RWPE2 (cell line): ENCODE results near the gene THSD8.

Experiments
- ATAC-seq: fragments of 200-7000 bp; cut with Tn5 transposase; 3 replicates; pipeline ENCODE4 v1.9.1; 2021; ENCODE audit warnings: low read depth
- DNase-seq: peaks from one replicate; pipeline ENCODE4 v3.0.0-alpha.2; 2020; ENCODE audit warnings: low spot score
- H3K27ac ChIP-seq: fragments of 450-650 bp; 2 replicates; pipeline ENCODE4 v1.5.1; 2017; ENCODE audit warnings: mild to moderate bottlenecking; ENCODE audit not compliant: poor library complexity, severe bottlenecking
- H3K27me3 ChIP-seq: fragments of 250-450 bp; sonication (Bioruptor Pico); 2 replicates; pipeline ENCODE4 v1.5.1; 2021; ENCODE audit warnings: mild to moderate bottlenecking, moderate library complexity; ENCODE audit not compliant: insufficient read depth, poor library complexity, severe bottlenecking
- H3K36me3 ChIP-seq: fragments of 250-450 bp; sonication (Bioruptor Pico); 2 replicates; pipeline ENCODE4 v1.5.1; 2020; ENCODE audit warnings: low read depth, mild to moderate bottlenecking, moderate library complexity
- H3K4me1 ChIP-seq: fragments of 250-450 bp; sonication (Bioruptor Pico); 2 replicates; pipeline ENCODE4 v1.5.1; 2021; ENCODE audit warnings: mild to moderate bottlenecking, moderate library complexity; ENCODE audit not compliant: insufficient read depth, poor library complexity, severe bottlenecking
- H3K4me3 ChIP-seq: fragments of 250-450 bp; sonication (Bioruptor Pico); 2 replicates; pipeline ENCODE4 v1.5.1; 2021; ENCODE audit warnings: mild to moderate bottlenecking, moderate library complexity; ENCODE audit not compliant: severe bottlenecking
- H3K9me3 ChIP-seq: fragments of 250-450 bp; sonication (Bioruptor Pico); 2 replicates; pipeline ENCODE4 v1.5.1; 2021; ENCODE audit warnings: mild to moderate bottlenecking, moderate library complexity; ENCODE audit not compliant: severe bottlenecking
- TF ChIP-seq, protein P1 (sequence below): fragments of 450-650 bp; IDR thresholded peaks from one replicate; pipeline ENCODE4 v1.5.1; 2017; ENCODE audit warnings: mild to moderate bottlenecking, moderate library complexity; ENCODE audit not compliant: poor library complexity, severe bottlenecking

THSD8 gene

GRCh38 chr19:12779162-12779993 lies 22.5 kb upstream of the THSD8 start:
- H3K27ac ChIP-seq = peak overlapping the region; percentile 92
- H3K27me3 ChIP-seq = no peaks in the 10 kb centered on the region
- DNase-seq (no peak), ATAC-seq (no peak)
- H3K4me1 ChIP-seq = peaks cover 20% of the 10 kb centered on the region
- H3K9me3 ChIP-seq = no peaks in the 10 kb centered on the region
- peaks cover 5% of the 10 kb centered on the region for H3K36me3 ChIP-seq
- peak overlapping the region; percentile 43 for H3K4me3 ChIP-seq
- TF ChIP-seq, protein P1, sequence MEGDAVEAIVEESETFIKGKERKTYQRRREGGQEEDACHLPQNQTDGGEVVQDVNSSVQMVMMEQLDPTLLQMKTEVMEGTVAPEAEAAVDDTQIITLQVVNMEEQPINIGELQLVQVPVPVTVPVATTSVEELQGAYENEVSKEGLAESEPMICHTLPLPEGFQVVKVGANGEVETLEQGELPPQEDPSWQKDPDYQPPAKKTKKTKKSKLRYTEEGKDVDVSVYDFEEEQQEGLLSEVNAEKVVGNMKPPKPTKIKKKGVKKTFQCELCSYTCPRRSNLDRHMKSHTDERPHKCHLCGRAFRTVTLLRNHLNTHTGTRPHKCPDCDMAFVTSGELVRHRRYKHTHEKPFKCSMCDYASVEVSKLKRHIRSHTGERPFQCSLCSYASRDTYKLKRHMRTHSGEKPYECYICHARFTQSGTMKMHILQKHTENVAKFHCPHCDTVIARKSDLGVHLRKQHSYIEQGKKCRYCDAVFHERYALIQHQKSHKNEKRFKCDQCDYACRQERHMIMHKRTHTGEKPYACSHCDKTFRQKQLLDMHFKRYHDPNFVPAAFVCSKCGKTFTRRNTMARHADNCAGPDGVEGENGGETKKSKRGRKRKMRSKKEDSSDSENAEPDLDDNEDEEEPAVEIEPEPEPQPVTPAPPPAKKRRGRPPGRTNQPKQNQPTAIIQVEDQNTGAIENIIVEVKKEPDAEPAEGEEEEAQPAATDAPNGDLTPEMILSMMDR = peak; percentile 22

DNA sequence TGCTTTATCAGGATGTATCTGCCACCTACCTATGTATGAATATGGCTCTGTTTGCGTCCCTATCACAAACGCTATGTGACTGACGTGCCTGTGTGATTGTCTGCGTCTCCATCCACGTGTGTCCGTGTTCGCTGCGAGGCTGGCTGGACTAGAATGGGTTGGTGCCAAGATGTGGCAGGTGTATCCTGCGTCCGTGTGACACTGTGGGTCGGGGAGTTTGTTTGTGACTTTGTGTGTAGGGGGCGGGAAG lies 19.8 kb upstream of the THSD8 start:
- no peak for DNase-seq
- H3K9me3 ChIP-seq = no peaks in the 10 kb centered on the region
- no peaks in the 10 kb centered on the region for H3K27me3 ChIP-seq
- H3K36me3 ChIP-seq = no peaks in the 10 kb centered on the region
- H3K4me1 ChIP-seq = peaks cover 46% of the 10 kb centered on the region
- H3K27ac ChIP-seq = peak overlapping the region; percentile 99
- TF ChIP-seq, protein P1 = no peak
- H3K4me3 ChIP-seq = peak overlapping the region; percentile 30
- no peak for ATAC-seq

- TF ChIP-seq, protein P1 = no peak
- H3K36me3 ChIP-seq = no peaks in the 10 kb centered on the region
- peak overlapping the region; percentile 99 for H3K27ac ChIP-seq
- H3K4me3 ChIP-seq = peak overlapping the region; percentile 30
- H3K27me3 ChIP-seq = no peaks in the 10 kb centered on the region
- H3K9me3 ChIP-seq = no peaks in the 10 kb centered on the region
- DNase-seq (no peak), ATAC-seq (peak; percentile 17; the same call in 2 of the 3 replicates)
- peaks cover 46% of the 10 kb centered on the region for H3K4me1 ChIP-seq
These were observed 19.2 kb upstream of the THSD8 start for GRCh38 chr19:12782424-12783290.

DNA sequence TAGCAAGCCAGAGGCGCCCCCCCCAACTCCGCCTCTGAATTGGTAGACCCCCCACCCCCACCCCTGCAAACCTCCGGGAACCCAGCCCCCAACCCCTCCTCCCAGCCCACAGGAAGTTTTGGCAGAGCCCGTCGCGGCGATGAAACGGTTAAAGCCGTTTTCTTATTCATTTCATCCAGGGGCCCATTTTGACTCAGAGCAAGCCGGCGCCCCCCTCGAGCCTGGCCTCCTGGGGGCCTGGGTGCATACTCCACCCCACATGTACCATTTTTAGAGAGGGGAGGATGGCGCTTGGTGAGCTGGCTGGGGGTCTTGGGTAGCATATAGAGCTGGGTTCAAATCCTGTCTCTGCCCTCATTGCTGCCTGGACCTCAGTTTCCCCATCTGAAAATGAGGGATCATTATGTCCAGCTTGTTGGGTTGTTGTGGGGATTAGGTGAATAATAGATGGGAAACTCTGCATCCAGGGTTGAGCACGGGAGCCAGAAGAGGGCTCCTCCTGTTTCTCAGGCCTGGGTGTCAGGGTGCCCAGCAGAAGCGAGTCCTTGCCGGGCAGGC lies 18.5 kb upstream of the THSD8 start:
- H3K27ac ChIP-seq = peak overlapping the region; percentile 99
- peak overlapping the region; percentile 30 for H3K4me3 ChIP-seq

More for the DNA sequence above, 18.5 kb upstream of the THSD8 start:
- no peak for DNase-seq
- peaks cover 50% of the 10 kb centered on the region for H3K4me1 ChIP-seq
- no peaks in the 10 kb centered on the region for H3K36me3 ChIP-seq
- TF ChIP-seq, protein P1 = no peak
- H3K27me3 ChIP-seq = no peaks in the 10 kb centered on the region
- ATAC-seq = no peak; the same call in 2 of the 3 replicates
- no peaks in the 10 kb centered on the region for H3K9me3 ChIP-seq
